Cerebellar cortex (tissue), 1 donor: ENCODE measurements around the gene AHDC1.

ENCODE experiments used
- DNase-seq: peaks from one replicate; pipeline ENCODE4 v3.0.0-alpha.2; 2015; ENCODE audit warnings: low spot score

The AHDC1 gene

GRCh38 chr1:27528818-27529703 is 74.9 kb downstream of the AHDC1 start:
- peak; percentile 91 for DNase-seq

- peak; percentile 58 for DNase-seq
Measured at GRCh38 chr1:27527890-27528817, 75.8 kb downstream of the AHDC1 start.

GRCh38 chr1:27527223-27527889 is 76.6 kb downstream of the AHDC1 start:
- peak; percentile 70 for DNase-seq

GRCh38 chr1:27526569-27527222 is 77.2 kb downstream of the AHDC1 start:
- peak; percentile 39 for DNase-seq

GRCh38 chr1:27525296-27526272 is 78.4 kb downstream of the AHDC1 start:
- DNase-seq: peak; percentile 76

GRCh38 chr1:27523337-27524020 is 80.5 kb downstream of the AHDC1 start:
- peak; percentile 46 for DNase-seq

- peak; percentile 82 for DNase-seq
Measured at GRCh38 chr1:27522432-27523336, 81.3 kb downstream of the AHDC1 start.

- DNase-seq: peak; percentile 82
Measured at GRCh38 chr1:27521861-27522431, 82.0 kb downstream of the AHDC1 start.

GRCh38 chr1:27521336-27521831 is 82.6 kb downstream of the AHDC1 start:
- peak; percentile 50 for DNase-seq

- no peak for DNase-seq
Measured at GRCh38 chr1:27520651-27521050, 83.3 kb downstream of the AHDC1 start.

GRCh38 chr1:27519331-27520258 is 84.3 kb downstream of the AHDC1 start:
- peak; percentile 67 for DNase-seq

- no peak for DNase-seq
Measured at GRCh38 chr1:27518808-27519207, 85.1 kb downstream of the AHDC1 start.

GRCh38 chr1:27517907-27518718 is 85.8 kb downstream of the AHDC1 start:
- no peak for DNase-seq

- DNase-seq: no peak
Measured at GRCh38 chr1:27517301-27517700, 86.6 kb downstream of the AHDC1 start.

- no peak for DNase-seq
Measured at GRCh38 chr1:27515626-27516025, 88.3 kb downstream of the AHDC1 start.

- no peak for DNase-seq
Measured at GRCh38 chr1:27513958-27514357, 90.0 kb downstream of the AHDC1 start.
